HEK293 (cell line): ENCODE results near the gene ADGRD2.

ENCODE experiments used
- CTCF ChIA-PET: fragments of 350-600 bp; formaldehyde crosslinking; extraction: SDS; loops from one replicate; lab custom pipeline; 2021; ENCODE audit warnings: antibody characterized with exemption; lab: Yijun Ruan, JAX
- POLR2A ChIA-PET: fragments of 300-600 bp; formaldehyde crosslinking; extraction: SDS; loops from one replicate; lab custom pipeline; 2020; ENCODE audit warnings: antibody characterized with exemption, inconsistent platforms; lab: Yijun Ruan, JAX
- H3K27ac ChIP-seq: fragments of 200-500 bp; sonication (Bioruptor generic); 2 replicates; pipeline ENCODE4 v1.5.1; 2014; ENCODE audit warnings: low read depth, low read length, control low read depth, inconsistent platforms; ENCODE audit errors: extremely low read depth
- H3K36me3 ChIP-seq, 2 experiments: fragments of 200-500 bp in 1 of 2; sonication (Bioruptor generic) in 1 of 2; 1 replicate in 1 of 2; 2 replicates in 1 of 2; pipeline ENCODE4 v1.5.1; 2014 to 2017; ENCODE audit warnings: inconsistent platforms in 2 of 2, low read length in 2 of 2; ENCODE audit not compliant: control insufficient read depth in 2 of 2, insufficient read depth in 1 of 2
- H3K4me1 ChIP-seq: fragments of 200-500 bp; sonication (Bioruptor generic); 2 replicates; pipeline ENCODE4 v1.5.1; 2014; ENCODE audit warnings: mild to moderate bottlenecking, low read length, inconsistent platforms; ENCODE audit not compliant: control insufficient read depth, insufficient read depth
- H3K4me3 ChIP-seq: 2 replicates; pipeline ENCODE4 v1.5.1; 2011; ENCODE audit warnings: low read depth, mild to moderate bottlenecking, control low read depth, low read length, moderate library complexity
- H3K9me3 ChIP-seq: fragments of 200-500 bp; sonication (Bioruptor generic); 2 replicates; pipeline ENCODE4 v1.5.1; 2014; ENCODE audit warnings: low read depth, low read length, inconsistent platforms; ENCODE audit not compliant: control insufficient read depth, insufficient read depth
- HIC1 ChIP-seq: fragments of 450-650 bp; formaldehyde crosslinking; IDR thresholded peaks from 2 replicates; pipeline ENCODE4 v1.5.1; 2016; ENCODE audit warnings: missing biosample characterization, missing genetic modification characterization
- KLF16 ChIP-seq: fragments of 450-650 bp; formaldehyde crosslinking; IDR thresholded peaks from 2 replicates; pipeline ENCODE4 v1.5.1; 2017; ENCODE audit warnings: missing biosample characterization, missing genetic modification characterization
- PRDM4 ChIP-seq: fragments of 450-650 bp; formaldehyde crosslinking; IDR thresholded peaks from 2 replicates; pipeline ENCODE4 v1.5.1; 2017; ENCODE audit warnings: missing biosample characterization, missing genetic modification characterization
- REPIN1 ChIP-seq: fragments of 450-650 bp; formaldehyde crosslinking; IDR thresholded peaks from 2 replicates; pipeline ENCODE4 v1.5.1; 2017; ENCODE audit warnings: missing biosample characterization, missing genetic modification characterization, low read depth
- SCRT1 ChIP-seq: fragments of 450-650 bp; formaldehyde crosslinking; IDR thresholded peaks from 2 replicates; pipeline ENCODE4 v1.5.1; 2016; ENCODE audit warnings: missing biosample characterization, missing genetic modification characterization, borderline replicate concordance
- SCRT2 ChIP-seq: fragments of 450-650 bp; formaldehyde crosslinking; IDR thresholded peaks from 2 replicates; pipeline ENCODE4 v1.5.1; 2016; ENCODE audit warnings: missing biosample characterization, missing genetic modification characterization
- ZBTB17 ChIP-seq: fragments of 450-650 bp; formaldehyde crosslinking; IDR thresholded peaks from 2 replicates; pipeline ENCODE4 v1.5.1; 2016; ENCODE audit warnings: missing biosample characterization, missing genetic modification characterization
- ZBTB8A ChIP-seq: fragments of 450-650 bp; formaldehyde crosslinking; IDR thresholded peaks from 2 replicates; pipeline ENCODE4 v1.5.1; 2016; ENCODE audit warnings: missing biosample characterization, missing genetic modification characterization
- ZFP37 ChIP-seq: fragments of 450-650 bp; formaldehyde crosslinking; IDR thresholded peaks from 2 replicates; pipeline ENCODE4 v1.5.1; 2016; ENCODE audit warnings: missing biosample characterization, missing genetic modification characterization
- ZFP41 ChIP-seq: fragments of 450-650 bp; formaldehyde crosslinking; IDR thresholded peaks from 2 replicates; pipeline ENCODE4 v1.5.1; 2016; ENCODE audit warnings: missing biosample characterization, missing genetic modification characterization, borderline replicate concordance
- ZFP69B ChIP-seq: fragments of 450-650 bp; formaldehyde crosslinking; IDR thresholded peaks from 2 replicates; pipeline ENCODE4 v1.5.1; 2016; ENCODE audit warnings: missing biosample characterization, missing genetic modification characterization
- ZNF16 ChIP-seq: fragments of 450-650 bp; formaldehyde crosslinking; IDR thresholded peaks from 2 replicates; pipeline ENCODE4 v1.5.1; 2016; ENCODE audit warnings: low read depth, missing biosample characterization, missing genetic modification characterization
- ZNF311 ChIP-seq: fragments of 450-650 bp; formaldehyde crosslinking; IDR thresholded peaks from 2 replicates; pipeline ENCODE4 v1.5.1; 2017; ENCODE audit warnings: missing biosample characterization, missing genetic modification characterization, borderline replicate concordance
- ZNF324 ChIP-seq: fragments of 450-650 bp; formaldehyde crosslinking; IDR thresholded peaks from 2 replicates; pipeline ENCODE4 v1.5.1; 2016; ENCODE audit warnings: missing biosample characterization, missing genetic modification characterization
- ZNF394 ChIP-seq: fragments of 450-650 bp; formaldehyde crosslinking; IDR thresholded peaks from 2 replicates; pipeline ENCODE4 v1.5.1; 2016; ENCODE audit warnings: missing biosample characterization, missing genetic modification characterization, mild to moderate bottlenecking, moderate library complexity, borderline replicate concordance
- ZNF529 ChIP-seq: fragments of 450-650 bp; formaldehyde crosslinking; IDR thresholded peaks from 2 replicates; pipeline ENCODE4 v1.5.1; 2017; ENCODE audit warnings: missing genetic modification characterization, missing biosample characterization; ENCODE audit not compliant: insufficient replicate concordance
- ZNF558 ChIP-seq: fragments of 450-650 bp; formaldehyde crosslinking; IDR thresholded peaks from 2 replicates; pipeline ENCODE4 v1.5.1; 2016; ENCODE audit warnings: missing biosample characterization, missing genetic modification characterization
- ZNF704 ChIP-seq: fragments of 450-650 bp; formaldehyde crosslinking; IDR thresholded peaks from 2 replicates; pipeline ENCODE4 v1.5.1; 2016; ENCODE audit warnings: missing biosample characterization, missing genetic modification characterization
- ZNF785 ChIP-seq: fragments of 450-650 bp; formaldehyde crosslinking; IDR thresholded peaks from 2 replicates; pipeline ENCODE4 v1.5.1; 2016; ENCODE audit warnings: missing biosample characterization, missing genetic modification characterization
- ZNF792 ChIP-seq: fragments of 450-650 bp; formaldehyde crosslinking; IDR thresholded peaks from 2 replicates; pipeline ENCODE4 v1.5.1; 2016; ENCODE audit warnings: missing biosample characterization, missing genetic modification characterization
- ZNF830 ChIP-seq: fragments of 450-650 bp; IDR thresholded peaks from 2 replicates; pipeline ENCODE4 v1.5.0; 2018; ENCODE audit warnings: missing biosample characterization, missing genetic modification characterization, low read depth, mild to moderate bottlenecking, moderate library complexity
- ZSCAN5A ChIP-seq: fragments of 450-650 bp; formaldehyde crosslinking; IDR thresholded peaks from 2 replicates; pipeline ENCODE4 v1.5.1; 2016; ENCODE audit warnings: missing biosample characterization, missing genetic modification characterization

ADGRD2 gene

GRCh38 chr9:124477211-124477647 is 27.0 kb downstream of the ADGRD2 start:
- H3K4me3 ChIP-seq: peak overlapping the region; percentile 31
- no peaks in the 10 kb centered on the region for H3K9me3 ChIP-seq
- TF ChIP-seq ZBTB8A (tag by site-specific recombination) (peak; percentile 12; the same call in 1 of the 2 replicates), REPIN1 (tag by site-specific recombination) (no peak), ZNF830 (tag by site-specific recombination) (no peak), PRDM4 (tag by site-specific recombination) (peak; percentile 27; the same call in 1 of the 2 replicates), SCRT1 (no peak), KLF16 (0 out of 2 replicates have a peak, but pooled peaks have one; percentile 55), SCRT2 (tag by site-specific recombination) (no peak), HIC1 (0 out of 2 replicates have a peak, but pooled peaks have one; percentile 8)
- CTCF ChIA-PET: interaction anchor here (0.7 to 5.2 kb wide), 2 partner anchors 29 to 57 kb away, joined by 6 to 27 read pairs; no protein-coding TSS in a partner anchor
- no peaks in the 10 kb centered on the region for H3K36me3 ChIP-seq
- POLR2A ChIA-PET: interaction anchor here (0.7 kb wide), 1 partner anchor 69 kb away, joined by 4 read pairs; no protein-coding TSS in a partner anchor
- H3K27ac ChIP-seq: no peak overlapping the region
- H3K4me1 ChIP-seq: no peaks in the 10 kb centered on the region

- POLR2A ChIA-PET: no interaction called here
- CTCF ChIA-PET: interaction anchor here (0.6 to 5.2 kb wide), 3 partner anchors 58 to 930 kb away, joined by 3 to 27 read pairs (median 3); no protein-coding TSS in a partner anchor
- Histone ChIP-seq H3K4me1 (no peaks in the 10 kb centered on the region), H3K27ac (no peak overlapping the region), H3K36me3 (no peaks in the 10 kb centered on the region), H3K4me3 (peak overlapping the region; percentile 31), H3K9me3 (no peaks in the 10 kb centered on the region)
- 0 out of 2 replicates have a peak, but pooled peaks have one; percentile 5 for TF ChIP-seq ZBTB8A (tag by site-specific recombination)
- TF ChIP-seq ZFP41 (tag by site-specific recombination): no peak
- peak; percentile 47; the same call in 1 of the 2 replicates for TF ChIP-seq ZNF394 (tag by site-specific recombination)
- TF ChIP-seq ZSCAN5A: no peak
- TF ChIP-seq ZFP69B (tag by site-specific recombination): no peak
- no peak for TF ChIP-seq ZNF311
- no peak for TF ChIP-seq ZNF785
Measured at GRCh38 chr9:124477648-124478285, 27.5 kb downstream of the ADGRD2 start.

GRCh38 chr9:124478354-124478753 is 28.1 kb downstream of the ADGRD2 start:
- POLR2A ChIA-PET: no interaction called here
- CTCF ChIA-PET: interaction anchor here (0.6 to 5.2 kb wide), 3 partner anchors 58 to 929 kb away, joined by 3 to 27 read pairs (median 3); no protein-coding TSS in a partner anchor
- Histone ChIP-seq H3K9me3 (no peaks in the 10 kb centered on the region), H3K4me1 (no peaks in the 10 kb centered on the region), H3K36me3 (no peaks in the 10 kb centered on the region), H3K27ac (no peak overlapping the region), H3K4me3 (no peak overlapping the region)
- TF ChIP-seq ZNF558 (tag by site-specific recombination): no peak
- TF ChIP-seq ZNF529 (tag by site-specific recombination): no peak
- TF ChIP-seq ZBTB17: peak; percentile 66
- TF ChIP-seq ZNF324: no peak
- TF ChIP-seq ZFP37: no peak
- no peak for TF ChIP-seq ZNF16
- 0 out of 2 replicates have a peak, but pooled peaks have one; percentile 49 for TF ChIP-seq ZNF792 (tag by site-specific recombination)
- no peak for TF ChIP-seq ZNF704
